Measurements from ENCODE around the gene MRM3. TPM values are rescaled to one million over a fixed set of nuclear protein-coding genes. Genes with fewer than 3 reads are reported as not detected.
"Not testable (repeated sequence)": the region's sequence is repeated elsewhere in the genome, so short reads cannot be mapped to it uniquely, and the experiment has no call there.

MRM3 gene
- total and polyA plus RNA-seq, 4 donors, result 13.3 to 16.9 (median 15.4) TPM

DNA sequence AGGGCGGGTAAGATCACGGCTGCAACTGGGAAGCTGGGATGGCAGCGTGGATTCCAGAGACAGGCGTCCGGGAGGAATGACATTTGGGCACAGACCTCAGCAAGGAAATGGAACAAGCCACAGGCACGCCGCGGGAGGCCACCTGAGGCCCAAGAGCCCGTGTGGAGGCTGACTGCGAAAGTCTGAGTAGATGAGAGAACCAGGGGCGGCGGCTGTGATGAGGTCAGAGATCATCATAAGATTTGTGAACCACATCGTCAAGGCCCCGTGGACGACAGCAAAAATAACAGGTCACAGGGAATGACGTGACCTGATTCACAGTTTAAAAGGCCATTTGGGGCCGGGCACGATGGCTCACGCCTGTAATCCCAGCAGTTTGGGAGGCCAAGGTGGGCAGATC lies 48.2 kb downstream of the MRM3 start:
- Histone ChIP-seq H3K36me3 (ENCODE audit: control insufficient read depth, insufficient read depth, low read length) (peaks cover 7% of the 10 kb centered on the region), H3K9me3 (ENCODE audit: control insufficient read depth, insufficient read depth, low read length) (no peaks in the 10 kb centered on the region), H3K4me3 (ENCODE audit: low read depth, low read length) (no peak overlapping the region), H3K27me3 (ENCODE audit: control insufficient read depth, insufficient read depth, low read length) (no peaks in the 10 kb centered on the region), H3K4me1 (ENCODE audit: control insufficient read depth, insufficient read depth, low read length) (peaks cover 1% of the 10 kb centered on the region), H3K27ac (ENCODE audit: low read depth, low read length) (no peak overlapping the region)
- 90% methylated on average over 19 of the region's 19 CpGs for WGBS (ENCODE audit: insufficient coverage)
- no peak for DNase-seq (ENCODE audit: low read depth in 4 of 6, low spot score in 6 of 6)

DNA sequence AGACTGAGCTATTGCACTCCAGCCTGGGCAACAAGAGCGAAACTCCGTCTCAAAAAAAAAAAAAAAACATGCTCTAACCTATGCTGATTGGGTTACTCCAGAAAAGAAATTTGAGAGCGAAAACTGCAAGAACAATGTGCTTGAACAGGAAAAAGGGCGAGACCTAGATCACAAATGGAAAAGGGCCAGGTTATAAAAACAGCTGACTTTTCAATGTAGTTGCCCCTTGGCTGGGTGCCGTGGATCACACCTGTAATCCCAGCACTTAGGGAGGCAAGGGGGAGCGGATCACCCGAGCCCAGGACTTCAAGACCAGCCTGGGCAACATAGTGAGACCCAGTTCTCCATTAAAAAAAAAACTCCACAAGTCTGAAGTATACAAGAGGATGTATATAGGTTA lies 48.8 kb downstream of the MRM3 start:
- H3K4me1 ChIP-seq (ENCODE audit: control insufficient read depth, insufficient read depth, low read length), result peaks cover 5% of the 10 kb centered on the region
- no peak overlapping the region for H3K4me3 ChIP-seq (ENCODE audit: low read depth, low read length)
- WGBS (ENCODE audit: insufficient coverage), result 100% methylated on average over 4 of the region's 7 CpGs
- H3K9me3 ChIP-seq (ENCODE audit: control insufficient read depth, insufficient read depth, low read length), result no peaks in the 10 kb centered on the region
- H3K27me3 ChIP-seq (ENCODE audit: control insufficient read depth, insufficient read depth, low read length), result no peaks in the 10 kb centered on the region
- H3K27ac ChIP-seq (ENCODE audit: low read depth, low read length), result no peak overlapping the region
- DNase-seq (ENCODE audit: low read depth in 4 of 6, low spot score in 6 of 6), result no peak
- H3K36me3 ChIP-seq (ENCODE audit: control insufficient read depth, insufficient read depth, low read length), result peaks cover 3% of the 10 kb centered on the region

- 95% methylated on average over 6 of the region's 6 CpGs for WGBS (ENCODE audit: insufficient coverage)
- no peak overlapping the region for H3K27ac ChIP-seq (ENCODE audit: low read depth, low read length)
Measured at GRCh38 chr17:834136-834535, 52.0 kb downstream of the MRM3 start.

DNA sequence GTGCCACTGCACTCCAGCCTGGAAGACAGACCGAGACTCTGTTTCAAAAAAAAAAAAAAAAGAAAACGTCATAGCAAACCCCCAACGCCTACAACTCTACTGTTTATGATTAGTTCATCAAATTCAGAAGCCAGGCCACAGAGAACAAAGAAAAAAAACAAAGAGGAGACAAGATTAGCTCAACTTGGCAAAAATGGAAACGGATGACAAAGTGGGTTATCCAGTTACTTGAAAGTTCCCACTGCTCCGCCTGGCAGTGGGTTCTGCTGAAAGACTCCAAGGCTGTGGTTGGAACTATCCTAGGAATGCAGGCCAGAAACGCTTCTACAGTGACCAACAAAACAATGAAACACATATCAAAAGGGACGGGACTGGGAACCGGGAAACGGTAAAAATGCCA lies 53.1 kb downstream of the MRM3 start:
- Histone ChIP-seq H3K27ac (ENCODE audit: low read depth, low read length) (no peak overlapping the region), H3K4me1 (ENCODE audit: control insufficient read depth, insufficient read depth, low read length) (peaks cover 6% of the 10 kb centered on the region), H3K36me3 (ENCODE audit: control insufficient read depth, insufficient read depth, low read length) (peaks cover 2% of the 10 kb centered on the region), H3K4me3 (ENCODE audit: low read depth, low read length) (no peak overlapping the region), H3K9me3 (ENCODE audit: control insufficient read depth, insufficient read depth, low read length) (no peaks in the 10 kb centered on the region), H3K27me3 (ENCODE audit: control insufficient read depth, insufficient read depth, low read length) (no peaks in the 10 kb centered on the region)
- DNase-seq (ENCODE audit: low read depth in 4 of 6, low spot score in 6 of 6), result peak in 1 of 6 donors; percentile 41
- 47% methylated on average over 3 of the region's 9 CpGs for WGBS (ENCODE audit: insufficient coverage)

More at GRCh38 chr17:834136-834535, 52.0 kb downstream of the MRM3 start:
- Histone ChIP-seq H3K9me3 (ENCODE audit: control insufficient read depth, insufficient read depth, low read length) (no peaks in the 10 kb centered on the region), H3K27me3 (ENCODE audit: control insufficient read depth, insufficient read depth, low read length) (no peaks in the 10 kb centered on the region), H3K4me1 (ENCODE audit: control insufficient read depth, insufficient read depth, low read length) (peaks cover 6% of the 10 kb centered on the region), H3K36me3 (ENCODE audit: control insufficient read depth, insufficient read depth, low read length) (peaks cover 2% of the 10 kb centered on the region), H3K4me3 (ENCODE audit: low read depth, low read length) (no peak overlapping the region)
- DNase-seq (ENCODE audit: low read depth in 4 of 6, low spot score in 6 of 6), result no peak

GRCh38 chr17:835721-836120 lies 53.6 kb downstream of the MRM3 start:
- not testable (repeated sequence) for H3K36me3 ChIP-seq (ENCODE audit: control insufficient read depth, insufficient read depth, low read length); H3K4me1 ChIP-seq (ENCODE audit: control insufficient read depth, insufficient read depth, low read length); H3K9me3 ChIP-seq (ENCODE audit: control insufficient read depth, insufficient read depth, low read length); H3K4me3 ChIP-seq (ENCODE audit: low read depth, low read length); DNase-seq (ENCODE audit: low read depth in 4 of 6, low spot score in 6 of 6); H3K27me3 ChIP-seq (ENCODE audit: control insufficient read depth, insufficient read depth, low read length)
- 100% methylated on average over 5 of the region's 27 CpGs for WGBS (ENCODE audit: insufficient coverage)
- H3K27ac ChIP-seq (ENCODE audit: low read depth, low read length), result peak overlapping the region; percentile 33

DNA sequence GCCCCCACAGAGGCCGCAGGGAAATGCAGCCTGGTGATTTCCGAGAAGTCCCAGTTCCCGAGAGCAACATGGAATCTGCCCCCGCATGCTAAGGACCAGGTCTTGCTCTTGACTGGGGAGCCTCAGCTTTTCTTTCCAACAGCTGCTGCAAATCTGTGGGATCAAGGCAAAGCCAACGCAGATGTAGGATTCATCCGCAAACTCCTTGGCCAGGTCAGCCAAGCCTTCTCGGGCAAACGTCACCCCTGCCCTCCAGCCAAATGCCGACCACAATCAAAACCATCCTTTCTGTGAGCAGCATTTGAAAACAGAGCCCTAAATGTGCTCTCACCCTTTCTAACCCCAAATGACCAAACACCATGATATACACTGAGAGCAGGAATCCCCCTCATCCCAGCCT lies 54.0 kb downstream of the MRM3 start:
- DNase-seq (ENCODE audit: low read depth in 4 of 6, low spot score in 6 of 6), result no peak
- peaks cover 6% of the 10 kb centered on the region for H3K4me1 ChIP-seq (ENCODE audit: control insufficient read depth, insufficient read depth, low read length)
- H3K9me3 ChIP-seq (ENCODE audit: control insufficient read depth, insufficient read depth, low read length), result no peaks in the 10 kb centered on the region
- H3K27me3 ChIP-seq (ENCODE audit: control insufficient read depth, insufficient read depth, low read length), result no peaks in the 10 kb centered on the region
- 96% methylated on average over 9 of the region's 9 CpGs for WGBS (ENCODE audit: insufficient coverage)
- H3K4me3 ChIP-seq (ENCODE audit: low read depth, low read length), result no peak overlapping the region
- peak overlapping the region; percentile 33 for H3K27ac ChIP-seq (ENCODE audit: low read depth, low read length)
- peaks cover 7% of the 10 kb centered on the region for H3K36me3 ChIP-seq (ENCODE audit: control insufficient read depth, insufficient read depth, low read length)

GRCh38 chr17:838486-838885 lies 56.3 kb downstream of the MRM3 start:
- H3K4me3 ChIP-seq (ENCODE audit: low read depth, low read length), result no peak overlapping the region
- peaks cover 17% of the 10 kb centered on the region for H3K36me3 ChIP-seq (ENCODE audit: control insufficient read depth, insufficient read depth, low read length)
- no peak overlapping the region for H3K27ac ChIP-seq (ENCODE audit: low read depth, low read length)
- WGBS (ENCODE audit: insufficient coverage), result 94% methylated on average over 5 of the region's 11 CpGs
- peak in 1 of 6 donors; percentile 70 for DNase-seq (ENCODE audit: low read depth in 4 of 6, low spot score in 6 of 6)
- H3K4me1 ChIP-seq (ENCODE audit: control insufficient read depth, insufficient read depth, low read length), result peaks cover 11% of the 10 kb centered on the region
- H3K9me3 ChIP-seq (ENCODE audit: control insufficient read depth, insufficient read depth, low read length), result no peaks in the 10 kb centered on the region
- H3K27me3 ChIP-seq (ENCODE audit: control insufficient read depth, insufficient read depth, low read length), result no peaks in the 10 kb centered on the region

DNA sequence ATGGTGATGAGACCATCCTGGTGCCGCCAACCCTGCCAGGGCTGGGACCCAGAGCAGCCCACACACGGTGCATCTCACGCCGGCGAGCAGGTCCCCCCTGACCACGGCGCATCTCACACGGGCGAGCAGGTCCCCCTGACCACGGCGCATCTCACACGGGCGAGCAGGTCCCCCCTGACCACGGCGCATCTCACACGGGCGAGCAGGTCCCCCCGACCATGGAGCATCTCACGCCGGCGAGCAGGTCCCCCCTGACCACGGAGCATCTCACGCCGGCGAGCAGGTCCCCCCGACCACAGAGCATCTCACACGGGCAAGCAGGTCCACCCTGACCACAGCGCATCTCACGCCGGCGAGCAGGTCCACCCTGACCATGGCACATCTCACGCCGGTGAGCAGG lies 59.2 kb downstream of the MRM3 start:
- no peak overlapping the region for H3K27ac ChIP-seq (ENCODE audit: low read depth, low read length)
- H3K4me3 ChIP-seq (ENCODE audit: low read depth, low read length), result no peak overlapping the region
- no peaks in the 10 kb centered on the region for H3K27me3 ChIP-seq (ENCODE audit: control insufficient read depth, insufficient read depth, low read length)
- no peak for DNase-seq (ENCODE audit: low read depth in 4 of 6, low spot score in 6 of 6)
- peaks cover 17% of the 10 kb centered on the region for H3K36me3 ChIP-seq (ENCODE audit: control insufficient read depth, insufficient read depth, low read length)
- WGBS (ENCODE audit: insufficient coverage), result 85% methylated on average over 32 of the region's 33 CpGs
- no peaks in the 10 kb centered on the region for H3K9me3 ChIP-seq (ENCODE audit: control insufficient read depth, insufficient read depth, low read length)
- peaks cover 7% of the 10 kb centered on the region for H3K4me1 ChIP-seq (ENCODE audit: control insufficient read depth, insufficient read depth, low read length)

Other genes starting within 250 kb of the MRM3 start
- 10 to 100 TPM; 21.2 to 22.6 TPM for gene VPS53, start 67.5 kb upstream of the MRM3 start, total RNA-seq
- gene VPS53, start 67.5 kb upstream of the MRM3 start, polyA plus RNA-seq (ENCODE audit: insufficient read length in 2 of 2), result 10 to 100 TPM; 34.6 to 52.1 TPM
- 10 to 100 TPM; 11.3 to 17.7 TPM for gene TLCD3A, start 49.8 kb upstream of the MRM3 start, total RNA-seq
- 10 to 100 TPM; 24.6 to 27.6 TPM for gene TLCD3A, start 49.8 kb upstream of the MRM3 start, polyA plus RNA-seq (ENCODE audit: insufficient read length in 2 of 2)
- gene GEMIN4, start 30.1 kb upstream of the MRM3 start, total RNA-seq, result 10 to 100 TPM in 1 of 2 donors, 1 to 10 TPM in 1; 8.1 to 13.3 TPM
- 10 to 100 TPM; 15.7 to 15.8 TPM for gene GEMIN4, start 30.1 kb upstream of the MRM3 start, polyA plus RNA-seq (ENCODE audit: insufficient read length in 2 of 2)
- 10 to 100 TPM; 44.1 to 68.7 TPM for gene GLOD4, start 73 bp upstream of the MRM3 start, total RNA-seq
- 100 to 1,000 TPM; 113 to 119 TPM for gene GLOD4, start 73 bp upstream of the MRM3 start, polyA plus RNA-seq (ENCODE audit: insufficient read length in 2 of 2)
- 10 to 100 TPM; 25.7 to 60.6 TPM for gene NXN, start 197.4 kb downstream of the MRM3 start, total RNA-seq
- 10 to 100 TPM; 37.3 to 50.7 TPM for gene NXN, start 197.4 kb downstream of the MRM3 start, polyA plus RNA-seq (ENCODE audit: insufficient read length in 2 of 2)
- gene TIMM22, start 214.8 kb downstream of the MRM3 start, total RNA-seq, result 10 to 100 TPM; 11.8 to 18.9 TPM
- 10 to 100 TPM; 18.6 to 19.1 TPM for gene TIMM22, start 214.8 kb downstream of the MRM3 start, polyA plus RNA-seq (ENCODE audit: insufficient read length in 2 of 2)

Measured in spinal cord (tissue), 10 donors.